Measurements from ENCODE around the gene JAK2. TPM values are rescaled to one million over a fixed set of nuclear protein-coding genes. Genes with fewer than 3 reads are reported as not detected.
A peak's percentile ranks its signal among the peaks of the same experiment; 100 is the strongest.

The JAK2 gene
- total RNA-seq, 2 donors from 2014 or later, result 8.6 to 13.9 TPM

DNA sequence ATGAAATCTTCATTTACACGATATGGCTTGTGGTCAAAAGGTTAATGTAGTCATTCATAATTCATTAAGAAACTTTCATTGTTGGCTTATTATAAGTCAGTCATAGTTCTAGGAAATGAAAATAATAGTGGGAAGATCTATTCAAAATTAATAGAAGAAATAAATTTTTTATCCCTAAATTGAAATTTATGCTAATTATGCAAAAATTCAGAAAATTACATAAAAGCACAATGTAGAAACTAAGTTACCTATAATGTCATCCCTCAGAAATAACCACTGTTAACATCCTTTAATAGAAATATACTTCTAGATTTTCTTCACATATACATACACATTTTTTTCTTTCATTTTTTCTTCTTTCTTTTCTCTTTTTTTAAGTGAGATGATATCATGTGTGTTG, 15.9 kb upstream of the JAK2 start:
- Histone ChIP-seq H3K9me3 (no peaks in the 10 kb centered on the region), H3K36me3 (no peaks in the 10 kb centered on the region), H3K27ac (no peak overlapping the region), H3K27me3 (replicated peaks; ENCODE audit: insufficient read depth) (no peaks in the 10 kb centered on the region), H3K4me1 (replicated peaks) (no peaks in the 10 kb centered on the region), H3K4me3 (no peak overlapping the region)
- DNase-seq (ENCODE audit: low spot score), result no peak
- intact Hi-C loops (cut with DNase I), result no loop called here
- TF ChIP-seq, protein P1, sequence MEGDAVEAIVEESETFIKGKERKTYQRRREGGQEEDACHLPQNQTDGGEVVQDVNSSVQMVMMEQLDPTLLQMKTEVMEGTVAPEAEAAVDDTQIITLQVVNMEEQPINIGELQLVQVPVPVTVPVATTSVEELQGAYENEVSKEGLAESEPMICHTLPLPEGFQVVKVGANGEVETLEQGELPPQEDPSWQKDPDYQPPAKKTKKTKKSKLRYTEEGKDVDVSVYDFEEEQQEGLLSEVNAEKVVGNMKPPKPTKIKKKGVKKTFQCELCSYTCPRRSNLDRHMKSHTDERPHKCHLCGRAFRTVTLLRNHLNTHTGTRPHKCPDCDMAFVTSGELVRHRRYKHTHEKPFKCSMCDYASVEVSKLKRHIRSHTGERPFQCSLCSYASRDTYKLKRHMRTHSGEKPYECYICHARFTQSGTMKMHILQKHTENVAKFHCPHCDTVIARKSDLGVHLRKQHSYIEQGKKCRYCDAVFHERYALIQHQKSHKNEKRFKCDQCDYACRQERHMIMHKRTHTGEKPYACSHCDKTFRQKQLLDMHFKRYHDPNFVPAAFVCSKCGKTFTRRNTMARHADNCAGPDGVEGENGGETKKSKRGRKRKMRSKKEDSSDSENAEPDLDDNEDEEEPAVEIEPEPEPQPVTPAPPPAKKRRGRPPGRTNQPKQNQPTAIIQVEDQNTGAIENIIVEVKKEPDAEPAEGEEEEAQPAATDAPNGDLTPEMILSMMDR (IDR thresholded peaks at IDR 0.05), result no peak
- no peak for TF ChIP-seq POLR2A (IDR thresholded peaks at IDR 0.05)
- TF ChIP-seq POLR2AphosphoS5 (IDR thresholded peaks at IDR 0.05), result no peak
- WGBS, result 95% methylated on average over 1 of the region's 1 CpG

DNA sequence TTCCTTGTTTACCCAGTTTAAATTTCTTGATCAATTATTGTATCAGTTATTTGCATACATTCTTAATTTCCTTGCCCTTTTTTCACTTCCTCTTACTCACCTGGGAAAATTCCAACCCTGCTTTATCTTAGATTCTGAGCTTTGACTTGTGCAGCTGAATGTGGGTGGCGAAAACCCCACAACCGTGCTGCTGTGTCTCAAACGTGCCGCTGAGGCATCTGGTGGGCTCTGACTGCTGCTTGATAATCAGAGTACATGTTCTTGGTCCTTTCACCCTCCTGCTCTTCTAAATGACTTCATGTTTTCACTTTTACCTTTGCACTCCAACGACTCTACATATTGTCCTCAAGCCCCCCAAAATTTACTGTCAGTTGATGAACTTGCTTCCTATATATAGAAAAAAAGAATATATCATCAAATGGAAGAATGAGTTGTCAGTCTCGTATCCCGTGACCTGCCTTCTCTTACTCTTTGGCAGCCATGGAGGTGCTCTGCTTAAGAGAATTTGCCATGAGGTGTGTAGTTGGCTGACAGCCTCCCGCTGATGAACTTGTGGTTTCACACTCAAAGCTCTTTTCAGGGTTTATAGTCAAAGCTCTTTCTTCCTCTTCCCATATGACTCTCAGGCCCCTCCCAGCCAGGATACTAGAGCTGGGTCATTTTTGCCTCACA, 14.0 kb upstream of the JAK2 start:
- DNase-seq (ENCODE audit: low spot score), result no peak
- WGBS, result 79% methylated on average over 8 of the region's 8 CpGs

DNA sequence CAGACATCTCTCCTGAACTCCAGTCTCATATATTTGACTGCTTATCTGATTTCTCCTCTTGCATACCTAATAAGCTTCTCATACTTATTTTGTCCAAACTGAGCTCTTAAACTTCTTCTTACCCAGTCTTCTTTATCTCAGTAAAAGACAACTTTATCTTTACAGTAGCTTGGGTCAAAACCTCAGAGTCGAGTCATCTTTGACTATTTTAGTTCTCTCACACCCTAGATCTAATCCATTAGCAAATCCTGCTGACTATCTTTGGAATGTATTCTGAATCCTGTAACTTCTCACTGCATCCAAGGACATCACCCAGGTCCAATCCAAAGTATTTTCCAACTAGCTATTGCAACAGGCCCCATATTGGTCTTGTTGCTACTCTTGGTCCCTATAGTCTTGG, 11.8 kb upstream of the JAK2 start:
- 36% methylated on average over 1 of the region's 1 CpG for WGBS
- TF ChIP-seq POLR2AphosphoS5 (IDR thresholded peaks at IDR 0.05) (no peak), POLR2A (IDR thresholded peaks at IDR 0.05) (no peak)
- TF ChIP-seq, protein P1 (IDR thresholded peaks at IDR 0.05), result no peak

More for the DNA sequence above, 14.0 kb upstream of the JAK2 start:
- intact Hi-C loops (cut with DNase I), result no loop called here
- Histone ChIP-seq H3K27me3 (replicated peaks; ENCODE audit: insufficient read depth) (no peaks in the 10 kb centered on the region), H3K36me3 (no peaks in the 10 kb centered on the region), H3K9me3 (no peaks in the 10 kb centered on the region), H3K4me3 (no peak overlapping the region), H3K4me1 (replicated peaks) (no peaks in the 10 kb centered on the region), H3K27ac (no peak overlapping the region)
- TF ChIP-seq POLR2A (IDR thresholded peaks at IDR 0.05) (no peak), POLR2AphosphoS5 (IDR thresholded peaks at IDR 0.05) (no peak)
- TF ChIP-seq, protein P1 (IDR thresholded peaks at IDR 0.05), result no peak

GRCh38 chr9:4973902-4974301, 11.2 kb upstream of the JAK2 start:
- Histone ChIP-seq H3K36me3 (no peaks in the 10 kb centered on the region), H3K27ac (no peak overlapping the region), H3K4me1 (replicated peaks) (no peaks in the 10 kb centered on the region), H3K4me3 (no peak overlapping the region), H3K9me3 (no peaks in the 10 kb centered on the region), H3K27me3 (replicated peaks; ENCODE audit: insufficient read depth) (no peaks in the 10 kb centered on the region)
- intact Hi-C loops (cut with DNase I), result no loop called here
- DNase-seq (ENCODE audit: low spot score), result no peak
- no peak for TF ChIP-seq POLR2A (IDR thresholded peaks at IDR 0.05)
- no peak for TF ChIP-seq POLR2AphosphoS5 (IDR thresholded peaks at IDR 0.05)
- 33% methylated on average over 1 of the region's 1 CpG for WGBS

More for the DNA sequence above, 11.8 kb upstream of the JAK2 start:
- intact Hi-C loops (cut with DNase I), result no loop called here
- Histone ChIP-seq H3K9me3 (no peaks in the 10 kb centered on the region), H3K4me3 (no peak overlapping the region), H3K27ac (no peak overlapping the region), H3K4me1 (replicated peaks) (no peaks in the 10 kb centered on the region), H3K27me3 (replicated peaks; ENCODE audit: insufficient read depth) (no peaks in the 10 kb centered on the region), H3K36me3 (no peaks in the 10 kb centered on the region)
- DNase-seq (ENCODE audit: low spot score), result no peak

DNA sequence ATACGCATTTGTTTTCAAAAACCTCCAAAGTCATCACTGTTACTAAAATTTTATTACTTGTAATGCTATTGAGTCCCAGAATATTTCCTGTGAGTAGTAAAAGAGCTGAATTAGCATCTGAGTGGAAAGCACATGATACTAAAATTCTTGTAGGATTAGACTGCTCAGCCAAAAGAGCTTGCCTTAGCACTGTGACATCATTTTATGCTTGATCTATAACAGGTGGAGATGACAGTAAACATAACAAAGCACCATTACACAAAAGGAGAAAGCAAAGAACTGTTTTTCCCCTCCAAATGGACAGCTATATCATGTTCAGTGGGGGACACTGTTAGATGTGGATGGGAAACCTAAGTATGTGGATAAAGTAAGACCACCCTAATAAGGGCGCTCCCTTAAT, 5.8 kb upstream of the JAK2 start:
- H3K4me1 ChIP-seq (replicated peaks), result peaks cover 5% of the 10 kb centered on the region
- intact Hi-C loops (cut with DNase I), result no loop called here
- WGBS, result 66% methylated on average over 2 of the region's 2 CpGs
- TF ChIP-seq POLR2AphosphoS5 (IDR thresholded peaks at IDR 0.05) (peak; percentile 16), POLR2A (IDR thresholded peaks at IDR 0.05) (no peak)
- TF ChIP-seq, protein P1 (IDR thresholded peaks at IDR 0.05), result no peak
- DNase-seq (ENCODE audit: low spot score), result no peak
- no peaks in the 10 kb centered on the region for H3K27me3 ChIP-seq (replicated peaks; ENCODE audit: insufficient read depth)
- H3K9me3 ChIP-seq, result no peaks in the 10 kb centered on the region
- H3K36me3 ChIP-seq, result no peaks in the 10 kb centered on the region
- H3K27ac ChIP-seq, result no peak overlapping the region
- no peak overlapping the region for H3K4me3 ChIP-seq
